ENCODE data around the gene DENND4A.
A peak's percentile ranks its signal among the peaks of the same experiment; 100 is the strongest.
"Not testable (repeated sequence)": the region's sequence is repeated elsewhere in the genome, so short reads cannot be mapped to it uniquely, and the experiment has no call there.

Gene DENND4A

GRCh38 chr15:65638681-65639089, 153.4 kb downstream of the DENND4A start:
- DNase-seq (ENCODE audit: low read depth in 3 of 3, low spot score in 1 of 3) = no peak

GRCh38 chr15:65638109-65638508, 154.0 kb downstream of the DENND4A start:
- no peak for DNase-seq (ENCODE audit: low read depth in 3 of 3, low spot score in 1 of 3)

- DNase-seq (ENCODE audit: low read depth in 3 of 3, low spot score in 1 of 3) = no peak
These were observed 157.7 kb downstream of the DENND4A start for GRCh38 chr15:65634356-65634755.

- DNase-seq (ENCODE audit: low read depth in 3 of 3, low spot score in 1 of 3) = no peak
These were observed 158.3 kb downstream of the DENND4A start for GRCh38 chr15:65633752-65634151.

- no peak for DNase-seq (ENCODE audit: low read depth in 3 of 3, low spot score in 1 of 3)
These were observed 159.2 kb downstream of the DENND4A start for GRCh38 chr15:65632780-65633375.

GRCh38 chr15:65631503-65631902, 160.6 kb downstream of the DENND4A start:
- DNase-seq (ENCODE audit: low read depth in 3 of 3, low spot score in 1 of 3) = no peak

GRCh38 chr15:65630760-65631159, 161.3 kb downstream of the DENND4A start:
- DNase-seq (ENCODE audit: low read depth in 3 of 3, low spot score in 1 of 3) = no peak

GRCh38 chr15:65629548-65629947, 162.5 kb downstream of the DENND4A start:
- no peak for DNase-seq (ENCODE audit: low read depth in 3 of 3, low spot score in 1 of 3)

GRCh38 chr15:65626856-65627255, 165.2 kb downstream of the DENND4A start:
- DNase-seq (ENCODE audit: low read depth in 3 of 3, low spot score in 1 of 3) = no peak

- DNase-seq (ENCODE audit: low read depth in 3 of 3, low spot score in 1 of 3) = no peak
These were observed 169.0 kb downstream of the DENND4A start for GRCh38 chr15:65623103-65623502.

GRCh38 chr15:65621638-65622037, 170.5 kb downstream of the DENND4A start, which contains the start of gene SLC24A1:
Gene SLC24A1, plus strand, starts transcription at chr15:65621938. Its CDS starts 2,143 bp downstream, at chr15:65624081.
- DNase-seq (ENCODE audit: low read depth in 3 of 3, low spot score in 1 of 3) = no peak

- no peak for DNase-seq (ENCODE audit: low read depth in 3 of 3, low spot score in 1 of 3)
These were observed 171.3 kb downstream of the DENND4A start for GRCh38 chr15:65620833-65621232.

GRCh38 chr15:65619626-65620290, 172.3 kb downstream of the DENND4A start:
- no peak for DNase-seq (ENCODE audit: low read depth in 3 of 3, low spot score in 1 of 3)

GRCh38 chr15:65618560-65619109, 173.5 kb downstream of the DENND4A start:
- DNase-seq (ENCODE audit: low read depth in 3 of 3, low spot score in 1 of 3) = no peak

GRCh38 chr15:65615887-65616286, 176.2 kb downstream of the DENND4A start:
- DNase-seq (ENCODE audit: low read depth in 3 of 3, low spot score in 1 of 3) = not testable (repeated sequence)

- no peak for DNase-seq (ENCODE audit: low read depth in 3 of 3, low spot score in 1 of 3)
These were observed 178.9 kb downstream of the DENND4A start for GRCh38 chr15:65612949-65613744.

GRCh38 chr15:65612616-65612946, 179.5 kb downstream of the DENND4A start:
- DNase-seq (ENCODE audit: low read depth in 3 of 3, low spot score in 1 of 3) = no peak

- DNase-seq (ENCODE audit: low read depth in 3 of 3, low spot score in 1 of 3) = no peak
These were observed 180.0 kb downstream of the DENND4A start for GRCh38 chr15:65611888-65612615.

- peak; percentile 76 to 94 (median 79) for DNase-seq (ENCODE audit: low read depth in 3 of 3, low spot score in 1 of 3)
These were observed 181.0 kb downstream of the DENND4A start, which contains the start of gene INTS14 for GRCh38 chr15:65610871-65611718. Gene INTS14, minus strand, starts transcription at chr15:65611131. Its CDS starts 3,751 bp downstream, at chr15:65607380.
